HG02973 (cell line): ENCODE results near the gene CHCHD5.
"Not testable (repeated sequence)": the region's sequence is repeated elsewhere in the genome, so short reads cannot be mapped to it uniquely, and the experiment has no call there.

Experiments used
- ATAC-seq: cut with Tn5 transposase; IDR thresholded peaks from one replicate; pipeline ENCODE4 v1.9.1; 2021; ENCODE audit warnings: moderate library complexity; ENCODE audit not compliant: unreplicated experiment

CHCHD5 gene

GRCh38 chr2:112585873-112586464 lies 1.6 kb downstream of the CHCHD5 start:
- no peak for ATAC-seq

- no peak for ATAC-seq
Observed at GRCh38 chr2:112588611-112589045, 4.2 kb downstream of the CHCHD5 start.

- no peak for ATAC-seq
Observed at GRCh38 chr2:112591413-112591812, 7.0 kb downstream of the CHCHD5 start.

GRCh38 chr2:112593736-112594135 lies 9.3 kb downstream of the CHCHD5 start:
- ATAC-seq, result no peak

GRCh38 chr2:112597537-112598322 lies 13.3 kb downstream of the CHCHD5 start:
- ATAC-seq, result no peak

- ATAC-seq, result no peak
Observed at GRCh38 chr2:112600634-112601033, 16.2 kb downstream of the CHCHD5 start.

- ATAC-seq, result no peak
Observed at GRCh38 chr2:112601754-112602153, 17.3 kb downstream of the CHCHD5 start.

- no peak for ATAC-seq
Observed at GRCh38 chr2:112602917-112603316, 18.5 kb downstream of the CHCHD5 start.

GRCh38 chr2:112603731-112604130 lies 19.3 kb downstream of the CHCHD5 start:
- ATAC-seq, result no peak

GRCh38 chr2:112604952-112605351 lies 20.5 kb downstream of the CHCHD5 start:
- no peak for ATAC-seq

- no peak for ATAC-seq
Observed at GRCh38 chr2:112605926-112606325, 21.5 kb downstream of the CHCHD5 start.

- ATAC-seq, result no peak
Observed at GRCh38 chr2:112606547-112606946, 22.1 kb downstream of the CHCHD5 start.

GRCh38 chr2:112607680-112608438 lies 23.4 kb downstream of the CHCHD5 start:
- ATAC-seq, result no peak

- ATAC-seq, result not testable (repeated sequence)
Observed at GRCh38 chr2:112609320-112609719, 24.9 kb downstream of the CHCHD5 start.

- ATAC-seq, result not testable (repeated sequence)
Observed at GRCh38 chr2:112612283-112612682, 27.9 kb downstream of the CHCHD5 start.

GRCh38 chr2:112614201-112614840 lies 29.9 kb downstream of the CHCHD5 start:
- no peak for ATAC-seq

GRCh38 chr2:112615051-112615450 lies 30.6 kb downstream of the CHCHD5 start:
- no peak for ATAC-seq

- not testable (repeated sequence) for ATAC-seq
Observed at GRCh38 chr2:112615798-112616197, 31.4 kb downstream of the CHCHD5 start.

- ATAC-seq, result no peak
Observed at GRCh38 chr2:112618383-112618782, 34.0 kb downstream of the CHCHD5 start.

GRCh38 chr2:112621790-112622527 lies 37.5 kb downstream of the CHCHD5 start:
- ATAC-seq, result no peak

- no peak for ATAC-seq
Observed at GRCh38 chr2:112622528-112622849, 38.1 kb downstream of the CHCHD5 start.
